ENCODE measurements around the gene ADORA3.

Gene ADORA3

DNA sequence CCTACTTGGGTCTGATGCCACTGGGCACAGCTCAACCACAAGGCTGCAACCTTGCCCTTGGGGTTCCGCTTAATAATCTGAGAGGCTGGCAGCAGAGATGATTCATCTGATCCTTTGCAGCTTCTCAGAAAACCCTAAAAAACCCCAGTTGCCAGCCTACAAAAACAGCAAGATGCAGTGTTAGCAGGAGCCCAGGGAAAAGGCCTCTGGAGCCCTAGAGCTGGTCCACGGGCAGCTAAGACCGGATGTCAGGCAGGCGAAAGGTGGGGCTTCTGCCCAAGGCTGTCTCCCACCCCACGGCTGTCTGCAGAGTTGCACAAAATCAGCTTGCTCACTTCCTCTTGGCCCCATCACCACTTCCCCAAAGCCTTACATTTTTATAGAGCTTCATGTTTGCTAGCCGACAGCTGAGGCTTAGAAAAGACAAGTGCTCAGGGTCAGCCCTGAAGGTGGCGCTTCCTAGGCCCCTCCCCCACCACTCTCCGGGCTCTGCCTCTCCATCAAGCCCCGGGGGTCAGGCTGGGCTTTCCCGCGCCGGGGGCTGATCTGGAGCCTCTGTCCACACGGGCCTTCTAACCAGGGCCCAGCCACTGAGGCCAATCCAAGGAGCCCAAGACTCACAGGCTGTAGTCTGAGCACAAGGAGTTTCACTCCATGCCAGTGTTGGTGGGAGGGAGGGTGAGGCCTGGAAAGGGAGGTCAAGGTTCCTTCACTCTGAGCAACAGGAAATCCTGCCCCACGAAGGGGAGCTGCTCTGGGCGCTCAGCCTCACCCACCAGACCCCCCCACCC is 4.2 kb upstream of the ADORA3 start:
- ChIA-PET POLR2A (ENCODE audit: low non-redundant PET) (interaction anchor here (0.9 to 1.0 kb wide), 2 partner anchors 85 to 112 kb away, joined by 3 to 4 read pairs; no protein-coding TSS in a partner anchor), CTCF (interaction anchor here (0.5 to 2.2 kb wide), 29 partner anchors 10 to 1106 kb away, joined by 3 to 10 read pairs (median 3); partner anchors contain the start of gene RAP1A)
- TF ChIP-seq CTCF (conservative IDR thresholded peaks at IDR 0.05; ENCODE audit: low read depth): no peak
- H3K27ac ChIP-seq: peak overlapping the region; percentile 88
- peak; percentile 27 for DNase-seq (ENCODE audit: low spot score)

DNA sequence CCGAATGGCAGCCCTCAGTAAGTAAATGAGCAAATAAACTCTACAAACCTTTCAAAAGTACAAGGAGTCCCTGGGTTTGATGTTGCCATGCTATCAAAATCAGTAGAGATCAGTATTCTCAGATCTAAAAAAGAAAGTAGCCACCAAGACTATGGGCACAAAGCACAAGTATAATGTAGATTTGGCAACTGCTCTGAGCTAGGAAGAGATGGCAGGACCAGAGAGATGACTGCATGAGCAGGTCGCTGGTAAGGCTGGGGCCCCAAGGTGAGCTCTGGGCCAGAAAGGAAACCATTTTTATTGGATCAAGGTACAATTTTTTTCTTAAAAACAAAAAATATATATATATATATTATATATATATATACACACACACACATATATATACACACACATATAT is 3.1 kb upstream of the ADORA3 start:
- ChIA-PET POLR2A (ENCODE audit: low non-redundant PET) (no interaction called here), CTCF (interaction anchor here (0.6 kb wide), 2 partner anchors 25 to 104 kb away, joined by 3 read pairs; no protein-coding TSS in a partner anchor)
- no peak overlapping the region for H3K27ac ChIP-seq
- no peak for TF ChIP-seq CTCF (conservative IDR thresholded peaks at IDR 0.05; ENCODE audit: low read depth)
- no peak for DNase-seq (ENCODE audit: low spot score)

GRCh38 chr1:111505641-111506119 is 2.2 kb upstream of the ADORA3 start:
- ChIA-PET POLR2A (ENCODE audit: low non-redundant PET) (no interaction called here), CTCF (no interaction called here)
- no peak for DNase-seq (ENCODE audit: low spot score)
- H3K27ac ChIP-seq: no peak overlapping the region
- no peak for TF ChIP-seq CTCF (conservative IDR thresholded peaks at IDR 0.05; ENCODE audit: low read depth)

DNA sequence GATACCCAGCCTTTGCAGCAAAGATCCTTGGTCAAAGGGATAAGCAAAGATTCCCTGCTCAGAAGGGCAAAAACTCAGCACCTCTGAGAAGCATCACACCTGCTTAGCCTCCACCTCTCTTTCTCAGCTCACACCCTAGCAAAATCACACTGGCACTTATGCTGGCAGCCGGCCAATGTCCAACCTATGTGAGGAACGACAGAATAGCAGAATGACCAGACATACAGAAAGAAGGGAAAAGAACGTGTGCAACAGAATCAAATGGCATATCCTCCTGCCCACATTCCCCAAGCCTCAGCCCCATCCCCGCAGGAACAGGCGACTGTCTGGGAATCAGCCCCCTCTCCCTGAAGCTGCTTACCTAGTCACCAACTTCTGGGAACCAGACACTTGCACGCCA is 664 bp upstream of the ADORA3 start:
- CTCF ChIA-PET: no interaction called here
- POLR2A ChIA-PET (ENCODE audit: low non-redundant PET): no interaction called here
- no peak overlapping the region for H3K27ac ChIP-seq
- no peak for TF ChIP-seq CTCF (conservative IDR thresholded peaks at IDR 0.05; ENCODE audit: low read depth)
- DNase-seq (ENCODE audit: low spot score): no peak

GRCh38 chr1:111501645-111502044 is 1.8 kb downstream of the ADORA3 start:
- DNase-seq (ENCODE audit: low spot score): no peak
- TF ChIP-seq CTCF (conservative IDR thresholded peaks at IDR 0.05; ENCODE audit: low read depth): no peak
- no peak overlapping the region for H3K27ac ChIP-seq
- CTCF ChIA-PET: no interaction called here
- POLR2A ChIA-PET (ENCODE audit: low non-redundant PET): no interaction called here

DNA sequence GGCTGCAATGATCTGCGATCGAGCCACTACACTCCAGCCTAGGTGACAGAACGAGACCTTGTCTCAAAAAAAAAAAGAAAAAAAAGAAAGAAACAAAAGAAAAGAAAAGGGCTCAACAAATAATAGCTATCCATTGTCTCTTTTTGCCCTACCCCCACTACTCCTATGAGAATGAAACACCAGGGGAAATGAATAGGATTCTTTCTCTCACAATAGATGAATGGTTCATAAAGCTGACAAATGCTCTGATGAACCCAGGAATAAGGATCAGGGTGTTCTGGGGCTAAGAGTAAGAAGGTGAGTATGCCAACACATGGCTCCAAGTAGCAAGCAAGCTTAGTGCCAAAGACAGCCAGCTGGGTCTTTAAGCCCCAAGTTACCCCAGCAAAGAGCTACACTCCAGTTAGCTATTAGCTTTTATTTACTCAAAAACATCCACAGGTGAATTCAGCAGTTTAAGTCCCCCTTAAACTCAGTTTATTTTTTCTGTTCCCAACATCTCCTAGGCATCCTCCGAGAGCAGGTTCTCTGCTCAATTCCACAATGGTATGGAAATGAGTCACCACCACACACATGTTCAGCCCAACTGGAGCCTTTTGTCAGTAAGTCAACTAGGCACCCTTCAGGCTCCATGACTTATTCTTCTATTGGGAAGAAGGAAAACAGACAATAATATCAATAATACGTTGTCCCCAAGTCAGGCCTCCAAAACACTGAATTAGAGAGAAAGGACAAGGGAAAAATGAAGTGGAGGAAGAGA is 4.2 kb downstream of the ADORA3 start:
- CTCF ChIA-PET: no interaction called here
- POLR2A ChIA-PET (ENCODE audit: low non-redundant PET): no interaction called here
- DNase-seq (ENCODE audit: low spot score): no peak
- no peak overlapping the region for H3K27ac ChIP-seq
- TF ChIP-seq CTCF (conservative IDR thresholded peaks at IDR 0.05; ENCODE audit: low read depth): no peak

Data from RWPE1 (cell line).